ENCODE measurements around the gene TMTC1. TPM values are rescaled to one million over a fixed set of nuclear protein-coding genes. Genes with fewer than 3 reads are reported as not detected.

Gene TMTC1
- total and polyA plus RNA-seq, 4 donors = 3.0 to 33.6 (median 6.0) TPM

DNA sequence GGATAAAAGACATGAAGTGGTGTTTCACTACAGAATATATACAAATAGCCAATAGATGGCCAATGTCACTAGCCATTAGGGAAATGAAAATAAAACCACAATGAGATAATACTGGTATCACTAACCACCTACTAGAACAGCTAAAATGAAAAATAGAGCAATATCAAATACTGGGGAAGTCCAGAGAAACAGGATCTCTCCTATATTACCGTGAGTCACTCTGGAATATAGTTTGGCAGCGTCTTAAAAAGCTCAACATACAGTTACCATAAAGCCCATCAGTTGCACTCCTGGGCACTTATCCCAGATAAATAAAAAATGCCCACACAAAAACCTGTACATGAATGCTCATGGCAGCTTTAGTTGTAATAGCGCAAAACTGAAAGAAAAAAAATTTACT, 101.7 kb downstream of the TMTC1 start:
- no peaks in the 10 kb centered on the region for H3K27me3 ChIP-seq (ENCODE audit: control insufficient read depth in 3 of 3, insufficient read depth in 3 of 3, low read length in 2 of 3)
- TF ChIP-seq, protein P1, sequence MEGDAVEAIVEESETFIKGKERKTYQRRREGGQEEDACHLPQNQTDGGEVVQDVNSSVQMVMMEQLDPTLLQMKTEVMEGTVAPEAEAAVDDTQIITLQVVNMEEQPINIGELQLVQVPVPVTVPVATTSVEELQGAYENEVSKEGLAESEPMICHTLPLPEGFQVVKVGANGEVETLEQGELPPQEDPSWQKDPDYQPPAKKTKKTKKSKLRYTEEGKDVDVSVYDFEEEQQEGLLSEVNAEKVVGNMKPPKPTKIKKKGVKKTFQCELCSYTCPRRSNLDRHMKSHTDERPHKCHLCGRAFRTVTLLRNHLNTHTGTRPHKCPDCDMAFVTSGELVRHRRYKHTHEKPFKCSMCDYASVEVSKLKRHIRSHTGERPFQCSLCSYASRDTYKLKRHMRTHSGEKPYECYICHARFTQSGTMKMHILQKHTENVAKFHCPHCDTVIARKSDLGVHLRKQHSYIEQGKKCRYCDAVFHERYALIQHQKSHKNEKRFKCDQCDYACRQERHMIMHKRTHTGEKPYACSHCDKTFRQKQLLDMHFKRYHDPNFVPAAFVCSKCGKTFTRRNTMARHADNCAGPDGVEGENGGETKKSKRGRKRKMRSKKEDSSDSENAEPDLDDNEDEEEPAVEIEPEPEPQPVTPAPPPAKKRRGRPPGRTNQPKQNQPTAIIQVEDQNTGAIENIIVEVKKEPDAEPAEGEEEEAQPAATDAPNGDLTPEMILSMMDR (IDR thresholded peaks at IDR 0.05; ENCODE audit: control extremely low read depth, extremely low read depth) = no peak
- ATAC-seq (ENCODE audit: insufficient read depth, low FRiP score) = no peak
- no peak for DNase-seq
- no peak overlapping the region for H3K4me3 ChIP-seq
- H3K36me3 ChIP-seq (ENCODE audit: control insufficient read depth in 4 of 4, insufficient read depth in 4 of 4, low read length in 4 of 4) = no peaks in the 10 kb centered on the region
- H3K4me1 ChIP-seq (ENCODE audit: control insufficient read depth in 5 of 5, insufficient read depth in 5 of 5, low read length in 5 of 5) = peaks cover 0 to 2% (median 0%) of the 10 kb centered on the region in 5 donors
- H3K9ac ChIP-seq (ENCODE audit: insufficient read depth in 1 of 2, low read length in 2 of 2) = no peak overlapping the region
- H3K27ac ChIP-seq (ENCODE audit: low read depth in 1 of 2, low read length in 1 of 2) = no peak overlapping the region
- no peaks in the 10 kb centered on the region for H3K9me3 ChIP-seq (ENCODE audit: control insufficient read depth in 4 of 4, insufficient read depth in 3 of 4, low read length in 3 of 4)
- 92 to 95% methylated on average over 3 of the region's 3 CpGs for WGBS, 2 donors

DNA sequence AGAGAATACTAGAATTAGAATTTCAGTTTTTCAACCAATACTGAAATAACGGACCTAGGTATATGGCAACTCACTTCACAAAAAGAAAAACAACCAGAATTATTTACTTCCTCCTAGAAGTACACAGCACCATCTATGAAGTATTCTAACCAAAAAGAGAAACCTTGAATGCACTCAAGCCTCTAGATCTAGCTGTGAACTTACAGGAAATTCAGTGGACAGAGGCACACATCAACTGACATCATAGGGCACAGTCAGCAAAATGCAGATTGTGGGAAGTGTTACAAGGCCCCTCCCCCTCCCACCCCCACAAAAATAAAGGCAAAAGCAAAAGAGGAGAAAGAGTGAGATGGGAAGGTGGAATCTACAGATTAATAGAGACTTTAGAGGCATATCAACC, 102.4 kb downstream of the TMTC1 start:
- Histone ChIP-seq H3K9me3 (ENCODE audit: control insufficient read depth in 4 of 4, insufficient read depth in 3 of 4, low read length in 3 of 4) (no peaks in the 10 kb centered on the region), H3K4me1 (ENCODE audit: control insufficient read depth in 5 of 5, insufficient read depth in 5 of 5, low read length in 5 of 5) (peaks cover 0 to 6% (median 0%) of the 10 kb centered on the region in 5 donors), H3K9ac (ENCODE audit: insufficient read depth in 1 of 2, low read length in 2 of 2) (no peak overlapping the region), H3K4me3 (no peak overlapping the region), H3K36me3 (ENCODE audit: control insufficient read depth in 4 of 4, insufficient read depth in 4 of 4, low read length in 4 of 4) (no peaks in the 10 kb centered on the region), H3K27ac (ENCODE audit: low read depth in 1 of 2, low read length in 1 of 2) (no peak overlapping the region), H3K27me3 (ENCODE audit: control insufficient read depth in 3 of 3, insufficient read depth in 3 of 3, low read length in 2 of 3) (no peaks in the 10 kb centered on the region)
- ATAC-seq (ENCODE audit: insufficient read depth, low FRiP score) = no peak
- WGBS, 2 donors = 90 to 91% methylated on average over 1 of the region's 1 CpG
- no peak for DNase-seq
- TF ChIP-seq, protein P1 (IDR thresholded peaks at IDR 0.05; ENCODE audit: control extremely low read depth, extremely low read depth) = no peak

DNA sequence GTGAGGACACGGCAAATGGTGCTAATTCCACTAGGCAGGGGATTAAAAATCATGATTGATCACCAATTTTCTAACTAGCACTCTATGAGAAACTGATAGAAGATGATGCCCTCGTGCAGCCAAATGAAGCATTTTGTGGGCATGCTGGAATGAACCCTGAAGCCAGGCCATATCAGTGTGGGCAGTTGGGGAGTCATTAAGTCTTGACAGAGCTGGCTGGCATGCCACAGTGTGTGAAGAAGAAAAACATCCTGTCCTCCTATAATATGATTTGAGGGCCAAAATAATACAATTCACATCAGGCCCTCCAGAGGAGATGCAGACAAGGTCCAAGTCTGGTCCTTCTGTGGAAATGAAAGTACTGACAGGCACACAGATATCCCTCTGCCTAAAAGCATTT, 107.1 kb downstream of the TMTC1 start:
- DNase-seq = no peak
- H3K4me1 ChIP-seq (ENCODE audit: control insufficient read depth in 5 of 5, insufficient read depth in 5 of 5, low read length in 5 of 5) = peaks cover 0 to 11% (median 0%) of the 10 kb centered on the region in 5 donors
- TF ChIP-seq, protein P1 (IDR thresholded peaks at IDR 0.05; ENCODE audit: control extremely low read depth, extremely low read depth) = no peak
- no peak overlapping the region for H3K9ac ChIP-seq (ENCODE audit: insufficient read depth in 1 of 2, low read length in 2 of 2)
- H3K4me3 ChIP-seq = no peak overlapping the region
- 81 to 86% methylated on average over 2 of the region's 2 CpGs for WGBS, 2 donors
- no peaks in the 10 kb centered on the region for H3K36me3 ChIP-seq (ENCODE audit: control insufficient read depth in 4 of 4, insufficient read depth in 4 of 4, low read length in 4 of 4)
- no peaks in the 10 kb centered on the region for H3K27me3 ChIP-seq (ENCODE audit: control insufficient read depth in 3 of 3, insufficient read depth in 3 of 3, low read length in 2 of 3)
- ATAC-seq (ENCODE audit: insufficient read depth, low FRiP score) = no peak
- H3K9me3 ChIP-seq (ENCODE audit: control insufficient read depth in 4 of 4, insufficient read depth in 3 of 4, low read length in 3 of 4) = no peaks in the 10 kb centered on the region
- H3K27ac ChIP-seq (ENCODE audit: low read depth in 1 of 2, low read length in 1 of 2) = no peak overlapping the region

DNA sequence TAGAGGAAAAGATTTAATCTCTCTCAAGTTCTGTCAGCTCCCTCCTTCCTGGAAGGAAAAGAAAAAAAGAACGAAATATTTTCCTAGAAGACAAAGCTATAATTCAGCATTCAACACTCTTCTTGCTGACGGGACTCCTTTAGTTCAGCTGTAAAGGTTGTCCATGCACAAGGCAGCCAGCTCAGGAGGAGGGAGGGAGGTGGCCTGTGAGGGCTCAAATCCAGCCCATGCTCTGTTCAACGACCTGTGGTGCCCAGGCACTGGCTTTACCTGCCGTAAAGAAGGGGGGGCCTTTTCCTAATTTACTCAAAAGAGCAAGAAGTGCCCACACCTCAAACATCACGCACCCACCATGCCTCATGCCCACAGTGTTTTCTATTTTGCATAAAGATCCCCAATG, 109.3 kb downstream of the TMTC1 start:
- Histone ChIP-seq H3K36me3 (ENCODE audit: control insufficient read depth in 4 of 4, insufficient read depth in 4 of 4, low read length in 4 of 4) (no peaks in the 10 kb centered on the region), H3K9me3 (ENCODE audit: control insufficient read depth in 4 of 4, insufficient read depth in 3 of 4, low read length in 3 of 4) (no peaks in the 10 kb centered on the region), H3K4me3 (no peak overlapping the region), H3K27me3 (ENCODE audit: control insufficient read depth in 3 of 3, insufficient read depth in 3 of 3, low read length in 2 of 3) (no peaks in the 10 kb centered on the region), H3K4me1 (ENCODE audit: control insufficient read depth in 5 of 5, insufficient read depth in 5 of 5, low read length in 5 of 5) (peaks cover 0 to 11% (median 0%) of the 10 kb centered on the region in 5 donors), H3K27ac (ENCODE audit: low read depth in 1 of 2, low read length in 1 of 2) (no peak overlapping the region), H3K9ac (ENCODE audit: insufficient read depth in 1 of 2, low read length in 2 of 2) (no peak overlapping the region)
- ATAC-seq (ENCODE audit: insufficient read depth, low FRiP score) = no peak
- WGBS, 2 donors = 67 to 78% methylated on average over 5 of the region's 5 CpGs
- no peak for DNase-seq
- TF ChIP-seq, protein P1 (IDR thresholded peaks at IDR 0.05; ENCODE audit: control extremely low read depth, extremely low read depth) = no peak
